ENCODE data around the gene MYOG.

The MYOG gene

DNA sequence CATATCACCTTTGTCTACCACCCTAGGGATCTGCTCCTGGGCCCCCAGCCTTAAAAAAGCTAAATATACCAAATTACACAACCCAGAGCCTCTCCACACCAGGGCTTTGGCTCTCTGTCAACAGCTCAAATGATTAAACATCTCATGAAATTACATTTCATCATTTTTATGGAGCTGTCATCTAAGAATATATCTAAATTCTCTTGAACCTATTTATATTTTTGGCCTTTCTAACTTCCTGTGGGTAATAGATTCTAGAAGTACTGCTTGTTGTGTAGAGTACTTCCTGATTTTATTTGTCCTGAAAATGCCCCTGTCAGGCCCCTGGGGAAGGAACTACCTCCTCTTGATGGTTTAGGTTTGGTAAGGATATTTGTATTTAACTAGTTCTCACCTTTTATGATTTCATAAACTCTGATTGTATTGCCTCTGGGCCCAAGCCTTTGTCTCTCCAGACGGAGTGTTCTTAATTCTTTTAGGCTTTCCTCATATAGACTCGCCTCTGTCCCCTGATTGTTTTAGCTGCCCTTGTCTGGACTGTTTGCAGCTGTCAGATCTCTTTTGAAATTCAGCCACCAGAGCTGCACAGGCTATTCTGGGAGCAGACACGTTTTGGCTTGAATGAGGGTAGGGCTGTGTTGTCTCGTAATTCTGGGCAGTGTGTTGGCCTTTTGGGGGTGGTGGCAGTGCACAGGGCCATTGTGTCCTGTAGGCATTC lies 16.6 kb downstream of the MYOG start:
- no peak for DNase-seq

DNA sequence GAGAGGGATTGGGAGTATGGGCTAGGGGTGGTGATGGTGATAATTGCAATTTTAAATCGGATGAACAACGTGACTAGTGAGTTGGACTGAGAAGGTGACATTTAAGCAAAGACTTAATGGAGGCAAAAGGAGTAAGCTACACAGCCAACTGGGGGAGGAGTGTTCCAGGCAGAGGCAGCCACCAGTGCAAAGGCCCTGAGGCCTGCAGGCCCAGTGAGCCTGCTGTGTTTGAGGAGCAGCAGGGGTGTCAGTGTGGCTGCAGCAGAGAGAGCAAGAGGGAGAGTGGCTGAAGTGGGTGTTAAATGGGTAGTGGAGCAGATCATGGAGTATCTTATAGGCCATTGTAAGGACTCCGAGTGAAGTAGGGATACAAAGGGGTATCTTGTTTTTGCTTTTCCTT lies 18.8 kb downstream of the MYOG start:
- DNase-seq = no peak

GRCh38 chr1:203065986-203066385 lies 19.8 kb downstream of the MYOG start:
- DNase-seq = no peak

GRCh38 chr1:203065191-203065590 lies 20.6 kb downstream of the MYOG start:
- DNase-seq = no peak

DNA sequence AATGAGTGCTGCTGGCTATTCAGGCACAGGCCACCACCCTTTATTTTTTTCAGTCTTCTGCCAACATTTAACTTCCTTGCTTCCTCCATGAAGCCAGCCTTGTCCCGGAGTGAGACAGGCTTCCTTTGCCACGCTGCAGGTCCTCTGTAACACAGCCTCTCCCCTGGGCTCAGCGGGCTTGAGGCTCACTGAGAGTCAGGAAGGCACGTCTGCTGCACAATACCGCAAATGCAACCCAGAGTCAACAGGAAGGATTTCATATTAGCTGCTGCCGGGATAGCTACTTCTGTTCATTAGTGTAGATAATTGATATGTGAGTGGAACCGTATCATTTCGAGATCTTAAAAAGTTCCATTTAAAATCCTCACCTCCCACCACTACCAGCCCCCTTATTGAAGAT lies 22.5 kb downstream of the MYOG start:
- no peak for DNase-seq

- no peak for DNase-seq
Observed at GRCh38 chr1:203060115-203060514, 25.7 kb downstream of the MYOG start.

GRCh38 chr1:203059485-203059884 lies 26.3 kb downstream of the MYOG start:
- no peak for DNase-seq

GRCh38 chr1:203058676-203058935 lies 27.2 kb downstream of the MYOG start:
- no peak for DNase-seq

GRCh38 chr1:203057911-203058675 lies 27.7 kb downstream of the MYOG start:
- no peak for DNase-seq

- peak in 1 of 2 donors; percentile 4 for DNase-seq
Observed at GRCh38 chr1:203056516-203056915, 29.3 kb downstream of the MYOG start.

GRCh38 chr1:203056012-203056411 lies 29.8 kb downstream of the MYOG start:
- no peak for DNase-seq

GRCh38 chr1:203055161-203055799 lies 30.5 kb downstream of the MYOG start:
- no peak for DNase-seq

- no peak for DNase-seq
Observed at GRCh38 chr1:203054642-203055041, 31.2 kb downstream of the MYOG start.

GRCh38 chr1:203054184-203054583 lies 31.6 kb downstream of the MYOG start:
- DNase-seq = no peak

GRCh38 chr1:203052601-203053000 lies 33.2 kb downstream of the MYOG start:
- DNase-seq = no peak

GRCh38 chr1:203051841-203052324 lies 33.9 kb downstream of the MYOG start:
- no peak for DNase-seq

- no peak for DNase-seq
Observed at GRCh38 chr1:203050826-203051225, 35.0 kb downstream of the MYOG start.

- no peak for DNase-seq
Observed at GRCh38 chr1:203049576-203050180, 36.1 kb downstream of the MYOG start.

- DNase-seq = no peak
Observed at GRCh38 chr1:203049077-203049476, 36.7 kb downstream of the MYOG start.

GRCh38 chr1:203048555-203049051 lies 37.2 kb downstream of the MYOG start:
- no peak for DNase-seq

DNA sequence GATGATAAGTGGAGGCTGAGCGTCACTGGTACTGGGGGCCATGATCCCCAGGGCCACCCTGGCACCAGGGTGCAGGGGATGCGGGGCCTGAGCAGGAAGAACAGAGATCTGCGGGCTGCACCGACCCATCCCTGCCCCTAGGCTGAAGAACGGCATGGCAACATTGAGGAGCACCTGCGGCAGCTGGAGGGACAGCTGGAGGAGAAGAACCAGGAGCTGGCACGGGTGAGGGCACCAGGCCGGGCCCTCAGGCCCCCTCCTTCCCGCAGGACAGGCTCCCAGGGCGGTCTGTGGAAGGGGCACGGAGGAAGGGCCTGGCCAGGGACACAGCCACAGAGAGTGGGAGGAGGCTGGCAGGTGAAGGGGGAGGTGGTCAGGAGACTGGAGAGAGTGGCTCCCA lies 37.7 kb downstream of the MYOG start:
- no peak for DNase-seq

DNA sequence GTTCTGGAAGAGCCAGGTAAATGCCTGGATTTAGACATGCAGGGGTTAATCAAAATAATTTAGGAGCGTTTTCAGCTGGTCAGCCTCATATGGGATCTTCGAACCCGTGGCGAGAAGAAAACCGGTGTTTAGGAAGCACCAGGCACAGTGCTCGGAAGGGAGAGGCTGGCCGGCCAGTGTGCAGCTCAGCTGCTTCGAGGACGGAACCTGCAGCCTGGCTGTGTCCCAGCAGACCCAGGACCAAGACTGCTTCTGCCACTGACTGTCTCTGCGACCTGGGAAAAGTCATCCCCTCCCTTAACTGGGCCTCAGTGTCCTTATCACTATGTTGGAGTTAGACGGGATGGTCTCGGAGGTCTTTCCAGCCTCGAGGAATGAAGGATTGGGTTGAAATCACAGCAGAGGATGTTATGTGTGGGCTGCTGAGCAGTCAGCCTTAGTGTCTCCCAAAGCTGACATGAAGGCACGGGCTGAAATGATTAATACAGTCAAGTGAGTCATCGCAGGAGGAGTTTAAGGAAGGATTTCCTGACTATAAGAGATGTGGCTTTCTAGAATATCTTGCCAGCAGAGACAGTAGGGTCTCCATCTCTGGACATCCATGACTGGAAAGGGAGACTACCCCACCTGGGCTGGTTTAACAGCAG lies 38.7 kb downstream of the MYOG start:
- no peak for DNase-seq
